Parathyroid adenoma (tissue), 2 donors: ENCODE results near the gene AMBP.

Experiments
- H2AFZ ChIP-seq: fragments of 300-600 bp; sonication (generic); one replicate; pipeline ENCODE4 v1.7.0; 2017; ENCODE audit warnings: antibody characterized with exemption, mild to moderate bottlenecking
- H3K27ac ChIP-seq: fragments of 300-600 bp; sonication (generic); one replicate; pipeline ENCODE4 v1.7.0; 2017
- H3K27me3 ChIP-seq: fragments of 300-600 bp; sonication (generic); one replicate; pipeline ENCODE4 v1.7.0; 2017; ENCODE audit warnings: low read length; ENCODE audit not compliant: control insufficient read depth, insufficient read depth
- H3K36me3 ChIP-seq: fragments of 300-600 bp; sonication (generic); one replicate; pipeline ENCODE4 v1.7.0; 2017; ENCODE audit warnings: low read length; ENCODE audit not compliant: control insufficient read depth, insufficient read depth
- H3K4me1 ChIP-seq: fragments of 300-600 bp; sonication (generic); one replicate; pipeline ENCODE4 v1.7.0; 2017; ENCODE audit warnings: control low read depth
- H3K4me2 ChIP-seq: fragments of 300-600 bp; sonication (generic); one replicate; pipeline ENCODE4 v1.7.0; 2017; ENCODE audit warnings: low read length
- H3K4me3 ChIP-seq: fragments of 300-600 bp; sonication (generic); one replicate; pipeline ENCODE4 v1.7.0; 2017; ENCODE audit warnings: low read depth, low read length
- H3K79me2 ChIP-seq: fragments of 300-600 bp; sonication (generic); one replicate; pipeline ENCODE4 v1.7.0; 2017; ENCODE audit warnings: control low read depth
- H3K9ac ChIP-seq: fragments of 300-600 bp; sonication (generic); one replicate; pipeline ENCODE4 v1.7.0; 2017; ENCODE audit warnings: mild to moderate bottlenecking
- H3K9me3 ChIP-seq: fragments of 300-600 bp; sonication (generic); one replicate; pipeline ENCODE4 v1.7.0; 2017; ENCODE audit warnings: low read length; ENCODE audit not compliant: control insufficient read depth
- TF ChIP-seq, protein P1 (sequence below): fragments of 300-600 bp; sonication (generic); IDR thresholded peaks from one replicate; pipeline ENCODE4 v1.7.0; 2017; ENCODE audit warnings: antibody characterized with exemption, mild to moderate bottlenecking
- donor health status: primary hyperparathyroidism.

The AMBP gene

DNA sequence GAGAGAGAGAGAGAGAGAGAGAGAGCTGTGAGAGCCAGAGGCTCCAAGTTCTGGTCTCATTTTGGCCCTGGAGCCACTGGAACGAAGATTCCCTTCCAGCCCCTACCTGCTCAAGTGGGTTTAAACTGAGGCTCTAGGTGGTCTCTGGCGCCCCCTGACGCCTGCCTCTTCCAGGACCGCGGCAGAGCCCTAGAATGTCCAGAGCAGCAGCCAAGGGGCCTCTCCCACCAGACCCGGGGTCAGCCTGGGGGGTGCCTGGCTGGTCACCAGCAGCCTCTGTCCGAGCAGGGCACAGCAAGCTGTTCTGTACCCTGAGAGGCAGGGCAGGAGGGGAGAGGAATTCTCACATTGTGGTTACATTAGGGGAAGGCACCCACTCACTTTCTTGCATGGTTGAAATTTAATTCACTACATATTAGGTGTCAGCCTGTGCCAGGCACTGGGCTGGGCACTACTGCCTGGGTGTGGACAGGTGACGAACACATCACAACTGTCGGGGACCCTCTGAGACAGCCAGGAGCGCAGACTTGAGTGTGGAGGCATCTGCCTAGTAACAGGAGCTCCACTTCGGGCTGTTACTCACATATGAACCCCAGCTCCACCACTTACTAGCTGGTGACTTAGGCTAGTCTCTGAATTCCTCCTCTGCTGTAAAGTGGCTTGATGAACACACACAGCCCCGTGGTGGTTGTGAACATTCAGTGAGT, 44.5 kb downstream of the AMBP start:
- Histone ChIP-seq H3K27ac (no peak overlapping the region), H3K4me1 (no peaks in the 10 kb centered on the region), H3K4me2 (no peak overlapping the region), H3K27me3 (no peaks in the 10 kb centered on the region), H2AFZ (no peak overlapping the region), H3K36me3 (no peaks in the 10 kb centered on the region), H3K9ac (no peak overlapping the region), H3K4me3 (no peak overlapping the region), H3K9me3 (no peaks in the 10 kb centered on the region), H3K79me2 (no peaks in the 10 kb centered on the region)
- TF ChIP-seq, protein P1, sequence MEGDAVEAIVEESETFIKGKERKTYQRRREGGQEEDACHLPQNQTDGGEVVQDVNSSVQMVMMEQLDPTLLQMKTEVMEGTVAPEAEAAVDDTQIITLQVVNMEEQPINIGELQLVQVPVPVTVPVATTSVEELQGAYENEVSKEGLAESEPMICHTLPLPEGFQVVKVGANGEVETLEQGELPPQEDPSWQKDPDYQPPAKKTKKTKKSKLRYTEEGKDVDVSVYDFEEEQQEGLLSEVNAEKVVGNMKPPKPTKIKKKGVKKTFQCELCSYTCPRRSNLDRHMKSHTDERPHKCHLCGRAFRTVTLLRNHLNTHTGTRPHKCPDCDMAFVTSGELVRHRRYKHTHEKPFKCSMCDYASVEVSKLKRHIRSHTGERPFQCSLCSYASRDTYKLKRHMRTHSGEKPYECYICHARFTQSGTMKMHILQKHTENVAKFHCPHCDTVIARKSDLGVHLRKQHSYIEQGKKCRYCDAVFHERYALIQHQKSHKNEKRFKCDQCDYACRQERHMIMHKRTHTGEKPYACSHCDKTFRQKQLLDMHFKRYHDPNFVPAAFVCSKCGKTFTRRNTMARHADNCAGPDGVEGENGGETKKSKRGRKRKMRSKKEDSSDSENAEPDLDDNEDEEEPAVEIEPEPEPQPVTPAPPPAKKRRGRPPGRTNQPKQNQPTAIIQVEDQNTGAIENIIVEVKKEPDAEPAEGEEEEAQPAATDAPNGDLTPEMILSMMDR, result no peak

DNA sequence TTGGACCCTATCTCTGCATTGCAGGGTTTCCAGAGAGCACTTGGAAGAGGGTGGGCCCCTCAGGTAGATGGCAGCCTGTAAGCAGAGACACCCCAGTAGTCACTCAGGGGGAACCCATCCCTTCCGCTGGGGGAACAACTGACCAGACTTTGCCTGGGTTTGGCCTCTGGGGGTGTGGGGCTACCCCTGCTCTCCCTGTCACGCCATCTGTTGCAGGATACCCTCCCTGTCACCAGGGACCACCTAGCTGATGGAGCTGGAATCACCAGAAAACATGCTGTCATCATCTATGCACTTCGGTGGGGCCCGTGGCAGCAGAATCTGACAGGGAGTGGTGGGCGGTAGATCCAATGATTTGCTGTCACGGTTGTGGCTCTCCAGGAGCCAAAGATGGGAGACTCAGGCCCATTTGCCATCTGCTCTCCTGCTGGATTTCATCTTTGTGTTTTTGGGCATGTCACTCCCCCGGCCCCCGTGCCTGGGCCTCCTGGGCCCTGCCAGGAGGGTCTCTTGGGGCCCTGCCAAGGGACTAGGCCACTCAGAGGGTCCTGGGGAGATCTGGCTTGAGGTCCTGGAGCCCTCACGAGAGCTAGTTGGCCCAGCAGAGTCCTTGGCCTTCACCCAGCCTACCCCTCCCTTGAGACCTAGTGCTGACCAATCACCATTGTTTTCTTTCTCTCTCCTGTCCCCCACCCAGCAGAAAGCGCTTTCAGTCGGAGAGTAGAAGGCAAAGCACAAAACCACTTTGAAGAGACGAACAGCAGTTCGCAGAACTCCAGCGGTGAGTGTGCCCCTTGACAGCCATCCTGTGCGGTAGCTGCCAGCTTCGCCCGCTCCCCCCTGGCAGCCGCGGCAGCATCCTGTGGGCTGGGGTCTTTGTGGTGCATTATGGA, 45.9 kb downstream of the AMBP start:
- Histone ChIP-seq H3K4me1 (no peaks in the 10 kb centered on the region), H3K27ac (no peak overlapping the region), H3K4me3 (no peak overlapping the region), H3K36me3 (no peaks in the 10 kb centered on the region), H3K27me3 (no peaks in the 10 kb centered on the region), H2AFZ (no peak overlapping the region), H3K9ac (no peak overlapping the region), H3K4me2 (no peak overlapping the region), H3K9me3 (no peaks in the 10 kb centered on the region), H3K79me2 (no peaks in the 10 kb centered on the region)
- TF ChIP-seq, protein P1, result no peak

DNA sequence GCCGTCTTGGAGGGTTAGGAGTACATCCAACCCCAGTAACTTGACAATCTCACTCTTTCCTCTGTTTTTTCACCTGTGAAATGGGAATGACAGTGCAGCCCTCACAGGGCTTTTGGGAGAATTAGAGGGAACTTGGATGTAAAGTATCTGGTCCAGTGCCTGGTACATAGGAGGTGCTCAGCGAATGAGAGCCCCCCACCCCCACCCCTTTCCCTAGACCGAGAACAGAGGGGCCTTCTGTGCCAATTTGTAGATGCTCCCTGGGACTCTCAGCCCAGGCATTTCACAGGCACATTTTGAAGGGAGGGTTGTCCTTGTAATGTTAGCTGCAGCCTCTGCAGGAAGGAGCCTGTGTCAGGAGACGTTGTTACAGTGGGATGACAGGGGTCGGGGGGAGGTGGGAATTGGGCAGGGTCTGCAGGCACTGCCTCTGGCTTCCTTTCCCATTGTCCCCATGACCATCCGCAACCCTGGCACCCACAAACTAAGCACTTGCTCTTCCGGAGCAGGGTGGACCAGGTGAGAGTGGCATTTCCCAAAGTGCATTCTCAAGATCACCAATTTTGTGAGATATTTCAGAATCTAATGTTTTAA, 47.0 kb downstream of the AMBP start:
- Histone ChIP-seq H3K27me3 (no peaks in the 10 kb centered on the region), H2AFZ (no peak overlapping the region), H3K4me1 (no peaks in the 10 kb centered on the region), H3K36me3 (no peaks in the 10 kb centered on the region), H3K4me3 (no peak overlapping the region), H3K9ac (no peak overlapping the region), H3K4me2 (no peak overlapping the region), H3K9me3 (no peaks in the 10 kb centered on the region), H3K79me2 (no peaks in the 10 kb centered on the region), H3K27ac (no peak overlapping the region)
- TF ChIP-seq, protein P1, result no peak

DNA sequence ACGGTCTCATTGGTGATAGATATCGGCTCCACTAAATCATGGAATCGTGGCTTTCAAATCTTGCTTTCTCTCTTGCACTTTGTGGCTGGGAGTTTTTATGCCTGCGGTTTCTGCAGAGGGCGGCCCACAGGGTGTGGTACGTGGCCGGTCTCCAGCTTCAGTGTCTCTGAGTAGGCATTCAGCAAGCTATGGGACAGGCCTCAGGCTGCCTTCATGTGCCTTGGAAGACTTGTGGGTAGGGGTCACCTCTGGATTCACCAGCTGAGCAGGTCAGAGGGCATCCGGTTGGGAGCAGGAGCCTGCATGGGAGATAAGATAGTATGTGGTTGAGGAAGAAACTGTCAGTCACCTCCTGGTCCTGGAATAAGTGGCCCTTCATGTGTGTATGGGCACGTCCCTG, 47.7 kb downstream of the AMBP start:
- no peaks in the 10 kb centered on the region for H3K36me3 ChIP-seq
- TF ChIP-seq, protein P1, result no peak
- H3K27me3 ChIP-seq, result no peaks in the 10 kb centered on the region
- H3K9me3 ChIP-seq, result no peaks in the 10 kb centered on the region
- H2AFZ ChIP-seq, result no peak overlapping the region
- H3K79me2 ChIP-seq, result no peaks in the 10 kb centered on the region
- H3K4me1 ChIP-seq, result no peaks in the 10 kb centered on the region
- H3K4me2 ChIP-seq, result no peak overlapping the region
- H3K9ac ChIP-seq, result no peak overlapping the region
- H3K27ac ChIP-seq, result no peak overlapping the region
- no peak overlapping the region for H3K4me3 ChIP-seq
